Measurements from ENCODE around the gene GNA15.

- no peak for TF ChIP-seq CTCF (IDR thresholded peaks at IDR 0.05; ENCODE audit: low read length)
- no peak for TF ChIP-seq EZH2 (IDR thresholded peaks at IDR 0.05; ENCODE audit: borderline replicate concordance, low read length)
These were observed 11.2 kb upstream of the GNA15 start for GRCh38 chr19:3124630-3125029.
